Kidney epithelial cell (primary cell): Measurements from ENCODE around the gene ANKRD12. TPM values are rescaled to one million over a fixed set of nuclear protein-coding genes. Genes with fewer than 3 reads are reported as not detected.

Experiments used
- DNase-seq: peaks from one replicate; pipeline ENCODE4 v3.0.0-alpha.2; 2010; ENCODE audit warnings: low read depth
- H3K27me3 ChIP-seq: 2 replicates; pipeline ENCODE4 v1.6.0; 2011; ENCODE audit warnings: low read length; ENCODE audit not compliant: control insufficient read depth, insufficient read depth
- H3K36me3 ChIP-seq: 2 replicates; pipeline ENCODE4 v1.5.1; 2011; ENCODE audit warnings: low read length; ENCODE audit not compliant: control insufficient read depth, insufficient read depth
- H3K4me3 ChIP-seq: 2 replicates; pipeline ENCODE4 v1.5.1; 2011; ENCODE audit warnings: low read depth, mild to moderate bottlenecking, control low read depth, low read length
- total RNA-seq: library from RNA; depleted of rRNA; stranded (reverse); fragments of >200 nt; gene quantifications from 2 replicates; pipeline ENCODE4 v1.2.3, GENCODE V29; 2015
- TF ChIP-seq, protein P1 (sequence below): IDR thresholded peaks from 2 replicates; pipeline ENCODE4 v1.5.1; 2011; ENCODE audit warnings: mild to moderate bottlenecking, moderate library complexity, low read length, control low read depth, inconsistent platforms; ENCODE audit not compliant: insufficient read depth, poor library complexity, severe bottlenecking

Gene ANKRD12
- total RNA-seq, 1 donor from 2014 or later, result 11.2 TPM

DNA sequence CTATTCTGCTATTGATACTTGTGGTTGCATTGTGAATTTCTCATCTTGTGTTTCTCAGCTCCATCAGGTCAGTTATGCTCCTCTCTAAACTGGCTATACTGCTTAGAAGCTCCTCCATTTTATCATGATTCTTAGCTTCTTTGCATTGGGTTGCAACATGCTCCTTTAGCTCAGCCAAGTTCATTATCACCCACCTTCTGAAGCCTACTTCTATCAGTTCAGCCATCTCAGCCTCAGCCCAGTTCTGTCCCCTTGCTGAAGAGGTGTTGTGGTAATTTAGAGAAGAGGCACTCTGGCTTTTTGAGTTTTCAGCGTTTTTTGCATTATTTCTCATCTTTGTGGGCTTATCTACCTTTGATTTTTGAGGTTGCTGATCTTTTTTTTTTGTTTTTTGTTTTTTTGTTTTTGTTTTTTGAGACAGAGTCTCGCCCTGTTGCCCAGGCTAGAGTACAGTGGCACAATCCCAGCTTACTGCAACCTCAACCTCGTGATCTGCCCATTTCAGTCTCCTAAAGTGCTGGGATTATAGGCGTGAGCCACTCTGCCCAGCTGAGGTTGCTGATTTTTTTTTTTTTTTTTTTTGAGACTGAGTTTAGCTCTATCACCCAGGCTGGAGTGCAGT lies 36.0 kb downstream of the ANKRD12 start:
- no peak for DNase-seq
- Histone ChIP-seq H3K36me3 (no peaks in the 10 kb centered on the region), H3K27me3 (no peaks in the 10 kb centered on the region), H3K4me3 (no peak overlapping the region)
- TF ChIP-seq, protein P1, sequence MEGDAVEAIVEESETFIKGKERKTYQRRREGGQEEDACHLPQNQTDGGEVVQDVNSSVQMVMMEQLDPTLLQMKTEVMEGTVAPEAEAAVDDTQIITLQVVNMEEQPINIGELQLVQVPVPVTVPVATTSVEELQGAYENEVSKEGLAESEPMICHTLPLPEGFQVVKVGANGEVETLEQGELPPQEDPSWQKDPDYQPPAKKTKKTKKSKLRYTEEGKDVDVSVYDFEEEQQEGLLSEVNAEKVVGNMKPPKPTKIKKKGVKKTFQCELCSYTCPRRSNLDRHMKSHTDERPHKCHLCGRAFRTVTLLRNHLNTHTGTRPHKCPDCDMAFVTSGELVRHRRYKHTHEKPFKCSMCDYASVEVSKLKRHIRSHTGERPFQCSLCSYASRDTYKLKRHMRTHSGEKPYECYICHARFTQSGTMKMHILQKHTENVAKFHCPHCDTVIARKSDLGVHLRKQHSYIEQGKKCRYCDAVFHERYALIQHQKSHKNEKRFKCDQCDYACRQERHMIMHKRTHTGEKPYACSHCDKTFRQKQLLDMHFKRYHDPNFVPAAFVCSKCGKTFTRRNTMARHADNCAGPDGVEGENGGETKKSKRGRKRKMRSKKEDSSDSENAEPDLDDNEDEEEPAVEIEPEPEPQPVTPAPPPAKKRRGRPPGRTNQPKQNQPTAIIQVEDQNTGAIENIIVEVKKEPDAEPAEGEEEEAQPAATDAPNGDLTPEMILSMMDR, result no peak

DNA sequence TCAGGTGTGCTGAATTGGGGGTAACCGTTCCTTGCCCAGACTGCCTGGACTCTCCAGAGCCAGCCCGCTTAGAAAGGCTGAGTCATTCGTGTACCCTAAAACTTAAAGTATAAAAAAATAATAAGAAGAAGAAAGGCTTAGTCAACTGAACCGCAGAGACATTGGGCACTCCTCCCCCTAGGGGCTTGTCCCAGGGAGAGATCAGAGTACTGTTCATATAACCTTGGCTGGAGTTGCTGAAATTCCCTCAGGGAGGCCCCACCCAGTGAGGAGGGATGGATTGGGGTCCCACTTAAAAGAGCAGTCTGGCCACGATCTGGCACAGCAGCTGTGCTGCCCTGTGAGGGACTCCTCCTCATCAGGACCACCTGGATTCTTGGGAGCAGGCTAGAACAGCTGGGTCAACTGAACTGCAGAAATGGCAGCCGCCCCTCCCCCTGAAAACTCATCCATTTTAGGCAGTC lies 37.2 kb downstream of the ANKRD12 start:
- no peaks in the 10 kb centered on the region for H3K27me3 ChIP-seq
- no peak for DNase-seq
- TF ChIP-seq, protein P1, result no peak
- no peak overlapping the region for H3K4me3 ChIP-seq
- H3K36me3 ChIP-seq, result no peaks in the 10 kb centered on the region

DNA sequence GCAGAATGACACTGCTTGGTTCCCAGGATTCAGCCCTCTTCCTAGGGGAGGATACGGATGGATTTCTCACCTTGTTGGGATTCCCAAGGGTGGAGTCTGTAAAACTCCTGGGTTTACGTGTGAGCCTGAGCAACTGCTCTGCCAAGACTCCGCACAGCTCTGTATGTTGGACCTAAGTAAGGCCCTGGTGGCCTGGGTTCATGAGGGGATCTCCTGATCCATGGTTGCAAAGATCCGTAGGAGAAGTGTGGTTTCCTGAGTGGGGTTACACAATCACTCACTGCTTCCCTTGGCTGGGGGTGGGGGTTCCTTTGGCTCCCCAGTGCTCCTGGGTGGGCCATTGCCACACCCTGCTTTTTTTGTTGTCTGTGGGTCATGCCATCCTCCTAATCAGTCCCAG lies 37.7 kb downstream of the ANKRD12 start:
- no peak overlapping the region for H3K4me3 ChIP-seq
- H3K36me3 ChIP-seq, result no peaks in the 10 kb centered on the region
- DNase-seq, result no peak
- H3K27me3 ChIP-seq, result no peaks in the 10 kb centered on the region
- TF ChIP-seq, protein P1, result no peak

DNA sequence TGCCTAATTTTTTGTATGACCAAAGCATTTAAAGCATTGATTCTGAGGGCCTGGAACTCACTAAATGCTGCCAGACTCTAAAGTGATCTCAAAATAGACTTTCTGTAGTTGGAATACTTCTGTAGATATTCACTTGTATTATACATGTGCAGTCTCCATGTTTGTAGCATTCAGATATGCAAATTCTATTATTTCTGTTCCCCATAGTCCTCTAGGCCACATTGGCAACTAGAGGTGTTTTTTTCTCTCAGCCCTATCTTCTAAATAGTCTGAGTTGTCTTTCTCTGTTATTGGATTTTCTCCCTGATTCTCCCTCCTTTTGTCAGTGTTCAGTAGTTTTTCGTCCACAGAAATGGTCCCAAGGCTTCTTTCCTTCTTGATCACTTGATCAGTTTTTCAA lies 38.5 kb downstream of the ANKRD12 start:
- TF ChIP-seq, protein P1, result no peak
- DNase-seq, result no peak
- Histone ChIP-seq H3K36me3 (no peaks in the 10 kb centered on the region), H3K27me3 (no peaks in the 10 kb centered on the region), H3K4me3 (no peak overlapping the region)

DNA sequence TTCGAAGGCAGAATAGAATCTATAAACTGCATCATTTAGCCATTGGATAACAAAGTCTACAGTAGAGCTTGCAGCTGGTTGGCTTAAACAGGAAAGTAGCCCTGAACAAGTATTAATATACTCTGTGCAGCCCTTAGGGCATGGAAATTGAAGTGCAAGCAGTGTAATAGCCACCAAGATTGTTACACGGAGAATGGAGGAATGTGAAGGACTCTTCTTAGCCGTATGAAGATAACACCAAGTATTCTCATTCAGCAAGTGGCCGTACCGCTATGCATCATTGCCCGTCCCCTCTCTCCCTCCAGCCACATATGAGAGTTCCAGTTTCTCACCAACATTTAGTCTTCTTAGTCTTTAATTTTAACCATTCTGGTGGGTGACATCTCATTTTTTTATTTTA lies 40.5 kb downstream of the ANKRD12 start:
- H3K27me3 ChIP-seq, result no peaks in the 10 kb centered on the region
- TF ChIP-seq, protein P1, result no peak
- no peak overlapping the region for H3K4me3 ChIP-seq
- H3K36me3 ChIP-seq, result no peaks in the 10 kb centered on the region
- no peak for DNase-seq

DNA sequence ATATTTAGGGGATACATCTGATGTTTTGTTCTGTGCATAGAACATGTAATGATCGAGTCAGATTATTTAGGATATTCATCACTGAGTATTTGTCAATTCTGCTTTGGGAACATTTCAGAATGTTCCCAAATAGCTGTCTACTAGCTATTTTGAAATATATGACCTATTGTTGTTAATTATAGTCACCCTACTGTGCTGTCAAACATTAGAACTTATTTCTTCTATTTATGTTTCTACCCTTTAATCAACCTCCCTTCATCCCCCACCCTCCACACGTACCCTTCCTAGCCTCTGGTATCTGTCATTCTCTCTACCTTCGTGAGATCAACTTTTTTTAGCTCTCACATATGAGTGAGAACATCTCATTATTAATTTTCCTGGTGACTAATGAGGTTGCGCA lies 40.9 kb downstream of the ANKRD12 start:
- DNase-seq, result no peak
- Histone ChIP-seq H3K4me3 (no peak overlapping the region), H3K36me3 (no peaks in the 10 kb centered on the region), H3K27me3 (no peaks in the 10 kb centered on the region)
- TF ChIP-seq, protein P1, result no peak
